ENCODE data around the gene FSTL5.

FSTL5 gene

GRCh38 chr4:161696944-161697343 lies 466.9 kb downstream of the FSTL5 start:
- DNase-seq, result no peak

- no peak for DNase-seq
These were observed 483.7 kb downstream of the FSTL5 start for GRCh38 chr4:161680146-161680545.

GRCh38 chr4:161664740-161665139 lies 499.1 kb downstream of the FSTL5 start:
- no peak for DNase-seq

GRCh38 chr4:161663844-161664243 lies 500.0 kb downstream of the FSTL5 start:
- DNase-seq, result no peak

- no peak for DNase-seq
These were observed 505.1 kb downstream of the FSTL5 start for GRCh38 chr4:161658676-161659075.

- DNase-seq, result no peak
These were observed 506.2 kb downstream of the FSTL5 start for GRCh38 chr4:161657616-161658015.

- no peak for DNase-seq
These were observed 507.2 kb downstream of the FSTL5 start for GRCh38 chr4:161656594-161656993.

- DNase-seq, result no peak
These were observed 508.7 kb downstream of the FSTL5 start for GRCh38 chr4:161655148-161655547.

GRCh38 chr4:161653697-161654096 lies 510.1 kb downstream of the FSTL5 start:
- no peak for DNase-seq

GRCh38 chr4:161651586-161651985 lies 512.2 kb downstream of the FSTL5 start:
- no peak for DNase-seq

GRCh38 chr4:161650812-161651211 lies 513.0 kb downstream of the FSTL5 start:
- no peak for DNase-seq

- DNase-seq, result no peak
These were observed 516.0 kb downstream of the FSTL5 start for GRCh38 chr4:161647757-161648156.

- no peak for DNase-seq
These were observed 521.1 kb downstream of the FSTL5 start for GRCh38 chr4:161642708-161643107.

- DNase-seq, result no peak
These were observed 533.9 kb downstream of the FSTL5 start for GRCh38 chr4:161629694-161630441.

- no peak for DNase-seq
These were observed 559.1 kb downstream of the FSTL5 start for GRCh38 chr4:161604516-161605300.

GRCh38 chr4:161601011-161601410 lies 562.8 kb downstream of the FSTL5 start:
- no peak for DNase-seq

- no peak for DNase-seq
These were observed 568.5 kb downstream of the FSTL5 start for GRCh38 chr4:161595230-161595771.

- no peak for DNase-seq
These were observed 578.8 kb downstream of the FSTL5 start for GRCh38 chr4:161585011-161585410.

GRCh38 chr4:161583549-161583948 lies 580.3 kb downstream of the FSTL5 start:
- no peak for DNase-seq

GRCh38 chr4:161581262-161582230 lies 582.3 kb downstream of the FSTL5 start:
- DNase-seq, result no peak

- DNase-seq, result no peak
These were observed 586.1 kb downstream of the FSTL5 start for GRCh38 chr4:161577579-161578301.

GRCh38 chr4:161573836-161574235 lies 590.0 kb downstream of the FSTL5 start:
- DNase-seq, result no peak

Data from DMS153 (cell line).